Astrocyte of the cerebellum (primary cell): Measurements from ENCODE around the gene EEA1.

ENCODE experiments used
- DNase-seq: peaks from one replicate; pipeline ENCODE4 v3.0.0-alpha.2; 2011; ENCODE audit warnings: low read depth
- H3K4me3 ChIP-seq: 2 replicates; pipeline ENCODE4 v1.5.1; 2011; ENCODE audit warnings: mild to moderate bottlenecking, low read depth, low read length, moderate library complexity
- CTCF ChIP-seq: IDR thresholded peaks from 2 replicates; pipeline ENCODE4 v1.5.1; 2012; ENCODE audit warnings: low read length, low read depth, moderate library complexity, mild to moderate bottlenecking; ENCODE audit errors: missing control alignments
- in situ Hi-C: cut with HindIII; loops from 2 replicates; pipeline ENCODE4 v1.10.0; 2017; ENCODE audit warnings: low sequenced_read_pairs

Gene EEA1

GRCh38 chr12:92726850-92727249, 202.2 kb downstream of the EEA1 start:
- H3K4me3 ChIP-seq, result no peak overlapping the region
- in situ Hi-C loops, result no loop called here
- DNase-seq, result no peak
- TF ChIP-seq CTCF, result no peak

GRCh38 chr12:92722897-92723296, 206.2 kb downstream of the EEA1 start:
- no peak overlapping the region for H3K4me3 ChIP-seq
- no peak for DNase-seq
- no peak for TF ChIP-seq CTCF
- in situ Hi-C loops, result no loop called here

GRCh38 chr12:92721656-92722055, 207.4 kb downstream of the EEA1 start:
- no peak overlapping the region for H3K4me3 ChIP-seq
- no peak for DNase-seq
- in situ Hi-C loops, result no loop called here
- TF ChIP-seq CTCF, result no peak

GRCh38 chr12:92721130-92721529, 208.0 kb downstream of the EEA1 start:
- no peak for TF ChIP-seq CTCF
- no peak for DNase-seq
- H3K4me3 ChIP-seq, result no peak overlapping the region
- in situ Hi-C loops, result no loop called here
